Psoas muscle (tissue), 8 donors: Measurements from ENCODE around the gene ACLY. TPM values are rescaled to one million over a fixed set of nuclear protein-coding genes. Genes with fewer than 3 reads are reported as not detected.

ENCODE experiments used
- ATAC-seq, 4 donors: fragments of 200-7000 bp; cut with Tn5 transposase; one replicate each; pipeline ENCODE4 v1.9.1; 2020; ENCODE audit warnings: moderate library complexity in 3 of 4, mild to moderate bottlenecking in 2 of 4
- DNase-seq, 2 donors: peaks; one replicate each; pipeline ENCODE4 v3.0.0-alpha.2; 2020
- H3K27ac ChIP-seq: fragments of 200-600 bp; one replicate; pipeline ENCODE4 v1.8.0; 2022
- H3K27me3 ChIP-seq, 3 donors: fragments of 200-600 bp in 1 of 3; one replicate each; pipeline versions ENCODE4 v1.6.1 to v1.8.0; 2013 to 2022; ENCODE audit warnings: low read length in 2 of 3, mild to moderate bottlenecking in 2 of 3, moderate library complexity in 1 of 3; ENCODE audit not compliant: insufficient read depth in 3 of 3
- H3K36me3 ChIP-seq, 2 donors: fragments of 200-600 bp in 1 of 2; one replicate each; pipeline versions ENCODE4 v1.6.1 to v1.8.0; 2013 to 2022; ENCODE audit warnings: low read depth in 1 of 2, mild to moderate bottlenecking in 1 of 2, moderate library complexity in 1 of 2; ENCODE audit not compliant: insufficient read depth in 1 of 2
- H3K4me1 ChIP-seq: fragments of 200-600 bp; one replicate; pipeline ENCODE4 v1.8.0; 2022
- H3K4me3 ChIP-seq: fragments of 200-600 bp; one replicate; pipeline ENCODE4 v1.8.0; 2022; ENCODE audit warnings: mild to moderate bottlenecking
- H3K9me3 ChIP-seq: fragments of 200-600 bp; one replicate; pipeline ENCODE4 v1.8.0; 2022
- WGBS, 3 donors: extraction: QIAGEN DNeasy Blood & Tissue Kit; methylation state at CpG; one replicate each; pipeline versions ENCODE4 v1.1.6 to v1.1.7; 2013; 5-methylcytosine and 5-hydroxymethylcytosine counted together
- intact Hi-C, 2 donors: fragments of 100-400 bp; cut with DNase I; formaldehyde crosslinking; loops; one replicate each; pipeline versions ENCODE4 v1.11.0 to v1.14.2; 2022
- polyA plus RNA-seq, 3 donors: library from polyadenylated mRNA; stranded (reverse); fragments of 200-250 nt; gene quantifications; one replicate each; pipeline ENCODE4 v1.2.3, GENCODE V29; 2013
- total RNA-seq, 4 donors: library from RNA; stranded (reverse); fragmentation: NEBNext Ultra II Directional in 2 of 4; extraction: Animal tissue kit (Norgen Biotek cat#: 25700) in 2 of 4; gene quantifications; one replicate each; pipeline versions ENCODE4 v1.2.1 to v1.2.4, GENCODE V29; 2021 to 2023
- TF ChIP-seq, protein P1 (sequence below): fragments of 200-600 bp; IDR thresholded peaks from one replicate; pipeline ENCODE4 v1.8.0; 2022; ENCODE audit warnings: antibody characterized with exemption
- donor health status: healthy with polysubstance abuse.
- donor health status: DM: no; HTN: no; CAD: no; lungs with moderate emphysema.
- donor health status: Bipolar disorder and iron deficiency.
- donor health status: healthy.
- donor health status: DM: yes; HTN: yes; CAD: no.
- donor health status: DM: no; HTN: no; CAD: no.
- donor health status: DM: no; HTN: no; CAD: no.
- donor health status: DM: yes; HTN: yes; CAD: no.

ACLY gene
- total and polyA plus RNA-seq, 7 donors, result 10.5 to 24.1 (median 20.2) TPM

DNA sequence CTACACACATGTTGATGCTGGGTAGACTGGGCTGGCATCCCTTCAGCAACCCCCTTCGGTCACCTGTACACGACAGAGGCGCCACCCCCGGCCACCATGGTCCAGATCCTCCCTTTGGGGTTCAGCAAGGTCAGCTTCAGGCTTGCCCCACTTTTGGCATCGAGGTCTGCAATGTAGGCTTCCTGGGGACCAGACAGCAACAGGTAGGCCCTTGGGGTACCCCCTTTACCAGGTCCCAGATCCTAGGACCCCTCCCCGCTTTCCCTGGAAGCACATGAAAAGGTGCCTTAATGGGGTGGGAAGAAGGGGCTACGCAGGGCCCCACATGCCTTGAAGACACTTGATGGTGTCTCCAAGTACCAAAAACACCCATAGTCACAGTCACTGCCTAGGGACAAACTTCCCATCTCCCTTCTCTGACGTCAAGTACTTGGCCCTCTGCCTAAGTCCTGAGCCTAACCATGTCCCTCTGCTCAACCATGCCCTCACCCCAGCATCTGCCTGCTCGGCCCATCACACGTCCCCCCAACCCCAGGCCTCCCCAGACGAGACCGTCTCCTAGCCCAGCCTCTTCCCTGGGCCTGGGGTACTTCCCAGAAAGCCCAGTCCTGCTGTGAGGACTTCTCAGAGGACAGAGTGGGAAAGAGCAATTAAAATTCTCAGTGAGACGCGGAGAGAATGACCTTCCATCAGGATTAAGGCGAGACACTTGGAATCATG, 12.1 kb downstream of the ACLY start:
- Histone ChIP-seq H3K36me3 (peaks cover 0 to 97% of the 10 kb centered on the region in 2 donors), H3K4me3 (no peak overlapping the region), H3K27ac (no peak overlapping the region), H3K27me3 (no peaks in the 10 kb centered on the region), H3K9me3 (no peaks in the 10 kb centered on the region), H3K4me1 (no peaks in the 10 kb centered on the region)
- 77 to 84% (median 79%) methylated on average over 15 of the region's 15 CpGs for WGBS, 3 donors
- TF ChIP-seq, protein P1, sequence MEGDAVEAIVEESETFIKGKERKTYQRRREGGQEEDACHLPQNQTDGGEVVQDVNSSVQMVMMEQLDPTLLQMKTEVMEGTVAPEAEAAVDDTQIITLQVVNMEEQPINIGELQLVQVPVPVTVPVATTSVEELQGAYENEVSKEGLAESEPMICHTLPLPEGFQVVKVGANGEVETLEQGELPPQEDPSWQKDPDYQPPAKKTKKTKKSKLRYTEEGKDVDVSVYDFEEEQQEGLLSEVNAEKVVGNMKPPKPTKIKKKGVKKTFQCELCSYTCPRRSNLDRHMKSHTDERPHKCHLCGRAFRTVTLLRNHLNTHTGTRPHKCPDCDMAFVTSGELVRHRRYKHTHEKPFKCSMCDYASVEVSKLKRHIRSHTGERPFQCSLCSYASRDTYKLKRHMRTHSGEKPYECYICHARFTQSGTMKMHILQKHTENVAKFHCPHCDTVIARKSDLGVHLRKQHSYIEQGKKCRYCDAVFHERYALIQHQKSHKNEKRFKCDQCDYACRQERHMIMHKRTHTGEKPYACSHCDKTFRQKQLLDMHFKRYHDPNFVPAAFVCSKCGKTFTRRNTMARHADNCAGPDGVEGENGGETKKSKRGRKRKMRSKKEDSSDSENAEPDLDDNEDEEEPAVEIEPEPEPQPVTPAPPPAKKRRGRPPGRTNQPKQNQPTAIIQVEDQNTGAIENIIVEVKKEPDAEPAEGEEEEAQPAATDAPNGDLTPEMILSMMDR, result no peak
- ATAC-seq (no peak), DNase-seq (no peak)
- intact Hi-C loops, result no loop called here

DNA sequence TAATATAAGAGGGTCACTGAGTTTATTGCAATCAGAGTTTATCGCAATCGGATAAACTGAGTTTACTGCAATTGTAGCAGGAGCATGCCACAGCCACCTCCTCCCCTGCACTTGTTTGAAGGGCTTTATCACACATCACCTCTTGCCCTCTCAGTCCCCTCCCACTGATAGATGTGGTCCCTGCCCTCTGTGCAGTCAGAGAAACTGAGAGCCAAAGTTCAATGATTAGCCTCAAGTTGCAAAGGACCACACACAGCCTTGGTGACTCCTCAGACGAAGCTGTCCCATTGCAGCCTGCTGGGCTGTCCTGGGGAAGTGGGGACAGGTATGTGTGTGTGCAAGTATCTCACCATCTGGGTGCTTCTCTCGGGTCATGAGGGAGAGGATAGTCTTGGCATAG, 13.6 kb downstream of the ACLY start:
- 90 to 99% (median 97%) methylated on average over 4 of the region's 4 CpGs for WGBS, 3 donors
- intact Hi-C loops, result no loop called here
- H3K36me3 ChIP-seq, result peaks cover 0 to 97% of the 10 kb centered on the region in 2 donors
- H3K27me3 ChIP-seq, result no peaks in the 10 kb centered on the region
- TF ChIP-seq, protein P1, result no peak
- ATAC-seq (no peak), DNase-seq (no peak)
- no peaks in the 10 kb centered on the region for H3K9me3 ChIP-seq
- H3K4me3 ChIP-seq, result no peak overlapping the region
- no peak overlapping the region for H3K27ac ChIP-seq
- H3K4me1 ChIP-seq, result no peaks in the 10 kb centered on the region

DNA sequence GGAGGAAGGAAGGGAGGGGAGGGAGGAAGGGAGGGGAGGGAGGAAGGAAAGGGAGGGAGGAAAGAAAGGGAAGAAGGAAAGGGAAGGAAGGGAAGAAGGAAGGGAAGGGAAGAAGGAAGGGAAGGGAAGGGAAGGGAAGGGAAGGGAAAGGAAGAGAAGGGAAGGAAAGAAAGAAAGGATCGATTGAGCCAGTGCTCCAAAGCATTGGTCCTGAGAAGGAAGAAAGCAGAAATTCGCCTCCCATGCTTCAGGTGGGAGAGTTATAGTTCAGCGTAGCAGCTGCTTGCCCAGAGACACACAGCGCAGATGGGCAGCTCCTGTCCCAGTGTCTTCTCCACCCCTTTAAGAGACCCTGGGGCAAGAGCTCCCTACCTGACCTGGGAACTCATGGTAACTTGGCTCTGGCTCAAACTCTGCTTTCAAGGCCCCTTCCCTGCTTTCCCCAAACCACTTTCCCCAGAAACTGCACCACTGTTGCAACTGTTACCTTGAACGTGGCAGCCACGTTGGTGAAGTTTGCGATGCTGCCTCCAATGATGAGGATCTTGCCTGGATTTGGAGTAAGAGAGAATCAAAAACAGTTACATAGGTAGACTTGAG, 14.4 kb downstream of the ACLY start:
- intact Hi-C loops, result no loop called here
- WGBS, 3 donors, result 91 to 94% (median 91%) methylated on average over 7 of the region's 7 CpGs
- ATAC-seq, result no peak

DNA sequence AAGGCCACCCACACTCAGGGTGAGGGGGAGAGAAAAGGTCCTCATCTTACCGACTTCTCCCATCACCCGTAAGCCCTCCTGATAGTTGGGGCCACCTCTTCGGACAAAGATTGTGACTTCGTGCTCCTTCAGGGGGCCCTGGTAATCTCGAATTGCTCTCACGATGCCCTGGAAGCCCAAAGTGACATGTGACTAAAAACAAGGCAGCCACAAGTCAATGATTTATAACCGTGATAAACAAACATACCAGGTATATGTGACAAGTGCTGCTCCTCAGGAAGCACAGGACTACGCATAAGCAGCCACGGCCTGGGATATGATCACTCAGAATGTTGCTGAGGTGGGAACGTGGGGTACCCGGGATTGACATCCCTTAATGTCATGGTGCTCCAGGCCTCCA, 17.1 kb downstream of the ACLY start:
- Histone ChIP-seq H3K4me1 (no peaks in the 10 kb centered on the region), H3K36me3 (peaks cover 0 to 93% of the 10 kb centered on the region in 2 donors), H3K27ac (no peak overlapping the region), H3K4me3 (no peak overlapping the region), H3K9me3 (no peaks in the 10 kb centered on the region), H3K27me3 (no peaks in the 10 kb centered on the region)
- DNase-seq (no peak), ATAC-seq (no peak)
- 75 to 83% (median 78%) methylated on average over 11 of the region's 11 CpGs for WGBS, 3 donors
- TF ChIP-seq, protein P1, result no peak
- intact Hi-C loops, result no loop called here

More for the DNA sequence above, 14.4 kb downstream of the ACLY start:
- H3K4me3 ChIP-seq, result no peak overlapping the region
- no peaks in the 10 kb centered on the region for H3K4me1 ChIP-seq
- DNase-seq, result no peak
- no peaks in the 10 kb centered on the region for H3K27me3 ChIP-seq
- H3K9me3 ChIP-seq, result no peaks in the 10 kb centered on the region
- H3K36me3 ChIP-seq, result peaks cover 0 to 96% of the 10 kb centered on the region in 2 donors
- TF ChIP-seq, protein P1, result no peak
- no peak overlapping the region for H3K27ac ChIP-seq
